ENCODE results near the gene EFTUD2.

DNA sequence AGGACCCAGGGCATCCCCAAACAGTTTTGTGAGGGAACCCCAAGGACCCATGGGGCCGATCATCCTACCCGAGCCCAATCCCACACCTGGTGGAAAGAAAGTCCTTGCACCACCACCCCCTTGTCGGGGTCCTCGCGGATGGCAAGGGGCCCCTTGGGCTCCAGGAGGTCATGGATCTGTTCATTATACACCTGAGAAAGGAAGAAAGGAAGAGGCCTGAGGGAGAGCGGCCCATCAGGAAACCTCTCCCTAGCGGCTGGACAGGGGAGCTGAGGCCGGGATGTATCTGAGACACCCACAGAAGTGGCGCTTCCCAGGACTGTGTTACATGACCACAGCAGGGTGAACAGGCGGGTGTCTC is 35.5 kb upstream of the EFTUD2 start:
- TF ChIP-seq POLR2A (IDR thresholded peaks at IDR 0.05; ENCODE audit: borderline replicate concordance, extremely low read depth, insufficient read depth, insufficient read length) (no peak), EZH2phosphoT487 (IDR thresholded peaks at IDR 0.05; ENCODE audit: borderline replicate concordance) (no peak), JUND (IDR thresholded peaks at IDR 0.05) (no peak), RAD21 (IDR thresholded peaks at IDR 0.05; ENCODE audit: low read depth) (no peak), EZH2 (IDR thresholded peaks at IDR 0.05) (no peak), SIN3A (IDR thresholded peaks at IDR 0.05; ENCODE audit: low read depth) (no peak), POLR2AphosphoS5 (IDR thresholded peaks at IDR 0.05; ENCODE audit: low read depth, low read length) (no peak), SP1 (IDR thresholded peaks at IDR 0.05; ENCODE audit: low read depth) (no peak), FOSL1 (IDR thresholded peaks at IDR 0.05; ENCODE audit: low read depth) (no peak)
- TF ChIP-seq, protein P1, sequence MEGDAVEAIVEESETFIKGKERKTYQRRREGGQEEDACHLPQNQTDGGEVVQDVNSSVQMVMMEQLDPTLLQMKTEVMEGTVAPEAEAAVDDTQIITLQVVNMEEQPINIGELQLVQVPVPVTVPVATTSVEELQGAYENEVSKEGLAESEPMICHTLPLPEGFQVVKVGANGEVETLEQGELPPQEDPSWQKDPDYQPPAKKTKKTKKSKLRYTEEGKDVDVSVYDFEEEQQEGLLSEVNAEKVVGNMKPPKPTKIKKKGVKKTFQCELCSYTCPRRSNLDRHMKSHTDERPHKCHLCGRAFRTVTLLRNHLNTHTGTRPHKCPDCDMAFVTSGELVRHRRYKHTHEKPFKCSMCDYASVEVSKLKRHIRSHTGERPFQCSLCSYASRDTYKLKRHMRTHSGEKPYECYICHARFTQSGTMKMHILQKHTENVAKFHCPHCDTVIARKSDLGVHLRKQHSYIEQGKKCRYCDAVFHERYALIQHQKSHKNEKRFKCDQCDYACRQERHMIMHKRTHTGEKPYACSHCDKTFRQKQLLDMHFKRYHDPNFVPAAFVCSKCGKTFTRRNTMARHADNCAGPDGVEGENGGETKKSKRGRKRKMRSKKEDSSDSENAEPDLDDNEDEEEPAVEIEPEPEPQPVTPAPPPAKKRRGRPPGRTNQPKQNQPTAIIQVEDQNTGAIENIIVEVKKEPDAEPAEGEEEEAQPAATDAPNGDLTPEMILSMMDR (IDR thresholded peaks at IDR 0.05 in 2 of 3, conservative IDR thresholded peaks at IDR 0.05 in 1 of 3; ENCODE audit: borderline replicate concordance in 1 of 3, insufficient read depth in 1 of 3, low read depth in 2 of 3, low read length in 2 of 3): no peak
- TF ChIP-seq, protein P2, sequence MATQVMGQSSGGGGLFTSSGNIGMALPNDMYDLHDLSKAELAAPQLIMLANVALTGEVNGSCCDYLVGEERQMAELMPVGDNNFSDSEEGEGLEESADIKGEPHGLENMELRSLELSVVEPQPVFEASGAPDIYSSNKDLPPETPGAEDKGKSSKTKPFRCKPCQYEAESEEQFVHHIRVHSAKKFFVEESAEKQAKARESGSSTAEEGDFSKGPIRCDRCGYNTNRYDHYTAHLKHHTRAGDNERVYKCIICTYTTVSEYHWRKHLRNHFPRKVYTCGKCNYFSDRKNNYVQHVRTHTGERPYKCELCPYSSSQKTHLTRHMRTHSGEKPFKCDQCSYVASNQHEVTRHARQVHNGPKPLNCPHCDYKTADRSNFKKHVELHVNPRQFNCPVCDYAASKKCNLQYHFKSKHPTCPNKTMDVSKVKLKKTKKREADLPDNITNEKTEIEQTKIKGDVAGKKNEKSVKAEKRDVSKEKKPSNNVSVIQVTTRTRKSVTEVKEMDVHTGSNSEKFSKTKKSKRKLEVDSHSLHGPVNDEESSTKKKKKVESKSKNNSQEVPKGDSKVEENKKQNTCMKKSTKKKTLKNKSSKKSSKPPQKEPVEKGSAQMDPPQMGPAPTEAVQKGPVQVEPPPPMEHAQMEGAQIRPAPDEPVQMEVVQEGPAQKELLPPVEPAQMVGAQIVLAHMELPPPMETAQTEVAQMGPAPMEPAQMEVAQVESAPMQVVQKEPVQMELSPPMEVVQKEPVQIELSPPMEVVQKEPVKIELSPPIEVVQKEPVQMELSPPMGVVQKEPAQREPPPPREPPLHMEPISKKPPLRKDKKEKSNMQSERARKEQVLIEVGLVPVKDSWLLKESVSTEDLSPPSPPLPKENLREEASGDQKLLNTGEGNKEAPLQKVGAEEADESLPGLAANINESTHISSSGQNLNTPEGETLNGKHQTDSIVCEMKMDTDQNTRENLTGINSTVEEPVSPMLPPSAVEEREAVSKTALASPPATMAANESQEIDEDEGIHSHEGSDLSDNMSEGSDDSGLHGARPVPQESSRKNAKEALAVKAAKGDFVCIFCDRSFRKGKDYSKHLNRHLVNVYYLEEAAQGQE (IDR thresholded peaks at IDR 0.05; ENCODE audit: low read depth): no peak
- TF ChIP-seq, protein P3, sequence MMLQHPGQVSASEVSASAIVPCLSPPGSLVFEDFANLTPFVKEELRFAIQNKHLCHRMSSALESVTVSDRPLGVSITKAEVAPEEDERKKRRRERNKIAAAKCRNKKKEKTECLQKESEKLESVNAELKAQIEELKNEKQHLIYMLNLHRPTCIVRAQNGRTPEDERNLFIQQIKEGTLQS (IDR thresholded peaks at IDR 0.05): no peak
